ENCODE results near the gene MCCC2. TPM values are rescaled to one million over a fixed set of nuclear protein-coding genes. Genes with fewer than 3 reads are reported as not detected.

Gene MCCC2
- total RNA-seq, 6 donors from 2014 or later: 23.5 to 43.9 (median 34.4) TPM

DNA sequence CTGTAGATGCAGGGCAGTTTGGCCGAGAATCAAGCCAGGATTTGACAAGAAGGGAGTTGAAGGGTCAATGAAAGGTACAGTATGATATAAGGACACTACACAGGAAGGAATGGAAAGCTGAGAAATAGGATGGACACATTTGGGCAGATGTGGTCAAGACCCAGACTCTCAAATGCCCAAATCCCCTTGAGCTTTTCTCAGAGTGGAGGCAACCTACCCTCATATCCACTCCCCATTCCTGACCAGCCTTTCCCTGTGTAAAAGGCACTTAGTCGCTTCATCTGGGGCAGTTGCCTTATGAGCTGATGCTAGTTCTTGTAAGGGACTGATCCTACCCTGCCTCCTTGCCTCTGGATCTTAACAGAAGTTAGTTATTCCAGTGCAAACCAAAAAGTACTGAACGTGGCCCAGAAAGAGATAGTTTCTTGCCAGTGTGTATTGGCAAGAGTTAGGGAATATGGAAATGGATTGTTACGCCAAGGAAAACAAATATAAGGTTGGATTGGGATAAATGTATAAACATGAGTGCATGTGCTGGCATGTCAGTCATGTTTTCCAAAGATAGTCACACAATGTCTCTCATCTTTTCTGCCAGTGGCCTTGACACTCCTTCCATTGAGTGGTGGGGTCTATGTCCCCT, 4.1 kb upstream of the MCCC2 start:
- TF ChIP-seq EP300 (IDR thresholded peaks at IDR 0.05) (no peak), POLR2AphosphoS5 (IDR thresholded peaks at IDR 0.05) (no peak), CTCF (IDR thresholded peaks at IDR 0.05) (no peak), POLR2A (IDR thresholded peaks at IDR 0.05) (no peak)
- 87% methylated on average over 4 of the region's 4 CpGs for WGBS, 2 donors
- ATAC-seq (ENCODE audit: low FRiP score in 2 of 2) (no peak), DNase-seq (no peak)
- no peaks in the 10 kb centered on the region for H3K9me3 ChIP-seq
- H3K27ac ChIP-seq: no peak overlapping the region
- H3K4me1 ChIP-seq: peaks cover 6 to 15% (median 9%) of the 10 kb centered on the region in 4 donors
- no peaks in the 10 kb centered on the region for H3K27me3 ChIP-seq
- no peaks in the 10 kb centered on the region for H3K36me3 ChIP-seq
- no peak overlapping the region for H3K4me3 ChIP-seq

DNA sequence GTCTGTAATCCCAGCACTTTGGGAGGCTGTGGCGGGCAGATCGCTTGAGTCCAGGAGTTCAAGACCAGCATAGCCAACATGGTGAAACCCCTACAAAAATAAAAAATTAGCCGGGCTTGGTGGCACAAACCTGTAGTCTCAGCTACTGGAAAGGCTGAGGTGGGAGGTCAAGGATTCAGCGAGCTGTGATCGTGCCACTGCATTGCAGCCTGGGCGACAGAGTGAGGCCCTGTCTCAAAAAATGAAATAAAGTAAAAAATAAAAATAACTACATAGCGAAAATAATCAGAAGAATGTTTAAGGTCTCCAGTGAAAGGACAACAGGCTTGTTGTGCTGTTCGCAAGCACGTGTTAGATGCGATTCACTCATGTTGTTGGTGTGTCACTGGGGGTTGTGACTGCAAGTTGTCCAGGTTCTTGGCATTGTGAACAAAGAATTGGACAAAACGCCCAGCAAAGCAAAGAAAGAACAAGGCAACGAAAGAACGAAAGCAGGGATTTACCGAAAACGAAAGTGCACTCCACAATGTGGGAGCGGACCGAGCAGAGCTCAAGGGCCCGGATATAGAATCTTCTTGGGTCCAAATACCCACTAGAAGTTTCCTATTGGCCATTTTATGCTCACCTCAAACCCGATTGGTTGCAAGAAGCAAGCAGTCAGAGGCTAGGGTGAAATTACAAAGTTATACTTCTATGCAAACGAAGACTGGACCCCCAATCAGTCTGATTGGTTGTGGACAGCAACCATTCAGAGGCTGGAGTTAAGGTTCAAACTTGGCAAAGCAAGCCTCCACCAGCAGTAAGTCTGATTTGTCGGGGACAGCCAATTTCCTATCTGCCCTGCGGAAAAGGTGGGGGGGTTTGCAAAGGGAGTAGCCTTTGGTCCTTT, 844 bp upstream of the MCCC2 start:
- Histone ChIP-seq H3K27me3 (no peaks in the 10 kb centered on the region), H3K4me3 (peak overlapping the region; percentile 40 to 91 (median 68)), H3K27ac (peak overlapping the region; percentile 76 to 90 (median 86)), H3K9me3 (no peaks in the 10 kb centered on the region), H3K36me3 (no peaks in the 10 kb centered on the region), H3K4me1 (peaks cover 16 to 38% (median 17%) of the 10 kb centered on the region in 4 donors)
- no peak for TF ChIP-seq EP300 (IDR thresholded peaks at IDR 0.05)
- TF ChIP-seq POLR2A (IDR thresholded peaks at IDR 0.05): no peak
- no peak for TF ChIP-seq POLR2AphosphoS5 (IDR thresholded peaks at IDR 0.05)
- no peak for TF ChIP-seq CTCF (IDR thresholded peaks at IDR 0.05)
- 83 to 86% methylated on average over 22 of the region's 22 CpGs for WGBS, 2 donors
- DNase-seq (no peak), ATAC-seq (ENCODE audit: low FRiP score in 2 of 2) (no peak)

- 72 to 77% methylated on average over 19 of the region's 19 CpGs for WGBS, 2 donors
- Histone ChIP-seq H3K27me3 (no peaks in the 10 kb centered on the region), H3K4me1 (peaks cover 16 to 38% (median 17%) of the 10 kb centered on the region in 4 donors), H3K4me3 (peak overlapping the region; percentile 40 to 91 (median 68)), H3K9me3 (no peaks in the 10 kb centered on the region), H3K36me3 (no peaks in the 10 kb centered on the region), H3K27ac (peak overlapping the region; percentile 76 to 90 (median 86))
- TF ChIP-seq POLR2AphosphoS5 (IDR thresholded peaks at IDR 0.05): no peak
- no peak for TF ChIP-seq CTCF (IDR thresholded peaks at IDR 0.05)
- TF ChIP-seq EP300 (IDR thresholded peaks at IDR 0.05): no peak
- no peak for TF ChIP-seq POLR2A (IDR thresholded peaks at IDR 0.05)
- ATAC-seq (ENCODE audit: low FRiP score in 2 of 2) (no peak), DNase-seq (no peak)
These were observed 809 bp downstream of the MCCC2 start for GRCh38 chr5:71587766-71588532.

- Histone ChIP-seq H3K27ac (no peak overlapping the region), H3K4me3 (peak overlapping the region in 2 of 4 donors; percentile 65 to 91), H3K9me3 (no peaks in the 10 kb centered on the region), H3K36me3 (no peaks in the 10 kb centered on the region), H3K27me3 (no peaks in the 10 kb centered on the region), H3K4me1 (peaks cover 16 to 38% (median 17%) of the 10 kb centered on the region in 4 donors)
- ATAC-seq (ENCODE audit: low FRiP score in 2 of 2) (no peak), DNase-seq (no peak)
- no peak for TF ChIP-seq CTCF (IDR thresholded peaks at IDR 0.05)
- no peak for TF ChIP-seq POLR2AphosphoS5 (IDR thresholded peaks at IDR 0.05)
- TF ChIP-seq POLR2A (IDR thresholded peaks at IDR 0.05): no peak
- 90 to 93% methylated on average over 2 of the region's 2 CpGs for WGBS, 2 donors
These were observed 1.4 kb downstream of the MCCC2 start for GRCh38 chr5:71588533-71588885.
